HG02884 (cell line): ENCODE data around the gene AMIGO2.

Source experiments
- ATAC-seq: cut with Tn5 transposase; IDR thresholded peaks from one replicate; pipeline ENCODE4 v1.9.1; 2021; ENCODE audit warnings: mild to moderate bottlenecking, moderate library complexity; ENCODE audit not compliant: unreplicated experiment

The AMIGO2 gene

GRCh38 chr12:47038270-47038748 is 41.5 kb downstream of the AMIGO2 start:
- ATAC-seq: no peak

GRCh38 chr12:47035484-47035883 is 44.3 kb downstream of the AMIGO2 start:
- no peak for ATAC-seq

GRCh38 chr12:47034661-47035060 is 45.1 kb downstream of the AMIGO2 start:
- ATAC-seq: no peak

GRCh38 chr12:47033789-47034555 is 45.8 kb downstream of the AMIGO2 start:
- no peak for ATAC-seq

GRCh38 chr12:47033081-47033480 is 46.7 kb downstream of the AMIGO2 start:
- ATAC-seq: no peak

GRCh38 chr12:47032644-47033043 is 47.1 kb downstream of the AMIGO2 start:
- ATAC-seq: no peak

GRCh38 chr12:47029903-47030302 is 49.9 kb downstream of the AMIGO2 start:
- no peak for ATAC-seq

- ATAC-seq: no peak
Observed at GRCh38 chr12:47028981-47029708, 50.6 kb downstream of the AMIGO2 start.

- ATAC-seq: no peak
Observed at GRCh38 chr12:47028186-47028585, 51.6 kb downstream of the AMIGO2 start.
